Prostate gland (tissue), 2 donors: ENCODE data around the gene SERPINA7. TPM values are rescaled to one million over a fixed set of nuclear protein-coding genes. Genes with fewer than 3 reads are reported as not detected.

Experiments used
- DNase-seq: peaks from one replicate; pipeline ENCODE4 v3.0.0-alpha.2; 2019; ENCODE audit warnings: low spot score
- H3K27ac ChIP-seq, 2 donors: fragments of 200-600 bp; sonication (generic); 2 replicates each; pipeline ENCODE4 v1.5.1; 2017 to 2019
- H3K27me3 ChIP-seq: fragments of 200-600 bp; sonication (generic); replicated peaks from 2 replicates; pipeline ENCODE4 v1.5.1; 2019; ENCODE audit not compliant: insufficient read depth
- H3K36me3 ChIP-seq, 2 donors: fragments of 200-600 bp; sonication (generic); 1 replicate in 1 of 2; 2 replicates in 1 of 2; pipeline versions ENCODE4 v1.5.1 to v1.8.1; 2017 to 2019
- H3K4me1 ChIP-seq: fragments of 200-600 bp; sonication (generic); replicated peaks from 2 replicates; pipeline ENCODE4 v1.5.1; 2019
- H3K4me3 ChIP-seq, 2 donors: fragments of 200-600 bp; sonication (generic); 2 replicates each; pipeline ENCODE4 v1.5.1; 2017 to 2019
- H3K9me3 ChIP-seq: fragments of 200-600 bp; sonication (generic); 2 replicates; pipeline ENCODE4 v1.5.1; 2017
- POLR2A ChIP-seq: fragments of 450-650 bp; IDR thresholded peaks from one replicate; pipeline ENCODE4 v1.6.1; 2016; ENCODE audit warnings: antibody characterized with exemption, mild to moderate bottlenecking
- POLR2AphosphoS5 ChIP-seq: sonication (generic); formaldehyde crosslinking; IDR thresholded peaks from one replicate; pipeline ENCODE4 v1.6.1; 2017; ENCODE audit warnings: antibody characterized with exemption
- WGBS: methylation state at CpG from one replicate; pipeline ENCODE4 v1.1.5; 2018; 5-methylcytosine and 5-hydroxymethylcytosine counted together
- intact Hi-C: fragments of 100-400 bp; cut with DNase I; formaldehyde crosslinking; loops from one replicate; pipeline ENCODE4 v1.14.2; 2022
- total RNA-seq, 2 donors: library from RNA; depleted of rRNA; stranded (reverse); fragments of >200 nt; gene quantifications; one replicate each; pipeline ENCODE4 v1.1.0, GENCODE V29; 2016
- TF ChIP-seq, protein P1 (sequence below), 4 experiments: fragments of 200-600 bp in 2 of 4; fragments of 450-650 bp in 2 of 4; sonication (generic) in 2 of 4; IDR thresholded peaks; 1 replicate in 3 of 4; 2 replicates in 1 of 4; pipeline ENCODE4 v1.5.1; 2016 to 2019; ENCODE audit warnings: antibody characterized with exemption in 4 of 4, mild to moderate bottlenecking in 2 of 4, moderate library complexity in 2 of 4

Gene SERPINA7, protein sequence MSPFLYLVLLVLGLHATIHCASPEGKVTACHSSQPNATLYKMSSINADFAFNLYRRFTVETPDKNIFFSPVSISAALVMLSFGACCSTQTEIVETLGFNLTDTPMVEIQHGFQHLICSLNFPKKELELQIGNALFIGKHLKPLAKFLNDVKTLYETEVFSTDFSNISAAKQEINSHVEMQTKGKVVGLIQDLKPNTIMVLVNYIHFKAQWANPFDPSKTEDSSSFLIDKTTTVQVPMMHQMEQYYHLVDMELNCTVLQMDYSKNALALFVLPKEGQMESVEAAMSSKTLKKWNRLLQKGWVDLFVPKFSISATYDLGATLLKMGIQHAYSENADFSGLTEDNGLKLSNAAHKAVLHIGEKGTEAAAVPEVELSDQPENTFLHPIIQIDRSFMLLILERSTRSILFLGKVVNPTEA
- total RNA-seq: not detected

DNA sequence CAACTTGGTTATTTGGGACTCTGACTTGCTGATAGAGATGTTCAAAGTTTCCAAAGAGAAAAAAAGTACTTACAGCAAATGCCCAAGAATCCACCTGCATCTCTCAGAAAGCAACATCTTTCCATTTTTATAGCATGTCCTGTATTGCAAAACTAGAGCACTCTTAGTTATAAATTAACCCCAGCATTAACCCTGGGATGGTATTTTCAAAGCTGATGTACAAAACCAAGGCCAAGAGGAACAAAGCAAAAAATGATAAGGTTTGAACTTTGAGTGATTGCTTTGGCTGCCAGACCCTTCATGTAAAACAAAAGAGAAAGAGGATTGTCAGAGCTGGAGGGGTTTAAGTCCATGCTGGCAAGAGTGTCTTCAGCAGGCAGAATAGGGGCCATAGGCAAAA, at the start of gene SERPINA7:
TSS of gene SERPINA7 (minus strand) at position 103 of the 400 bp plus-strand sequence. CDS start 1,669 bp downstream, outside the sequence.
- Histone ChIP-seq H3K27me3 (no peaks in the 10 kb centered on the region), H3K27ac (no peak within 1 kb of the TSS), H3K9me3 (no peaks in the 10 kb centered on the region), H3K4me3 (no peak within 1 kb of the TSS), H3K36me3 (no peaks in the 10 kb centered on the region), H3K4me1 (no peaks in the 10 kb centered on the region)
- TF ChIP-seq POLR2AphosphoS5: no peak
- TF ChIP-seq, protein P1, sequence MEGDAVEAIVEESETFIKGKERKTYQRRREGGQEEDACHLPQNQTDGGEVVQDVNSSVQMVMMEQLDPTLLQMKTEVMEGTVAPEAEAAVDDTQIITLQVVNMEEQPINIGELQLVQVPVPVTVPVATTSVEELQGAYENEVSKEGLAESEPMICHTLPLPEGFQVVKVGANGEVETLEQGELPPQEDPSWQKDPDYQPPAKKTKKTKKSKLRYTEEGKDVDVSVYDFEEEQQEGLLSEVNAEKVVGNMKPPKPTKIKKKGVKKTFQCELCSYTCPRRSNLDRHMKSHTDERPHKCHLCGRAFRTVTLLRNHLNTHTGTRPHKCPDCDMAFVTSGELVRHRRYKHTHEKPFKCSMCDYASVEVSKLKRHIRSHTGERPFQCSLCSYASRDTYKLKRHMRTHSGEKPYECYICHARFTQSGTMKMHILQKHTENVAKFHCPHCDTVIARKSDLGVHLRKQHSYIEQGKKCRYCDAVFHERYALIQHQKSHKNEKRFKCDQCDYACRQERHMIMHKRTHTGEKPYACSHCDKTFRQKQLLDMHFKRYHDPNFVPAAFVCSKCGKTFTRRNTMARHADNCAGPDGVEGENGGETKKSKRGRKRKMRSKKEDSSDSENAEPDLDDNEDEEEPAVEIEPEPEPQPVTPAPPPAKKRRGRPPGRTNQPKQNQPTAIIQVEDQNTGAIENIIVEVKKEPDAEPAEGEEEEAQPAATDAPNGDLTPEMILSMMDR (IDR thresholded peaks at IDR 0.05): no peak
- TF ChIP-seq POLR2A: no peak
- DNase-seq: no peak
- intact Hi-C loops: no loop called here

DNA sequence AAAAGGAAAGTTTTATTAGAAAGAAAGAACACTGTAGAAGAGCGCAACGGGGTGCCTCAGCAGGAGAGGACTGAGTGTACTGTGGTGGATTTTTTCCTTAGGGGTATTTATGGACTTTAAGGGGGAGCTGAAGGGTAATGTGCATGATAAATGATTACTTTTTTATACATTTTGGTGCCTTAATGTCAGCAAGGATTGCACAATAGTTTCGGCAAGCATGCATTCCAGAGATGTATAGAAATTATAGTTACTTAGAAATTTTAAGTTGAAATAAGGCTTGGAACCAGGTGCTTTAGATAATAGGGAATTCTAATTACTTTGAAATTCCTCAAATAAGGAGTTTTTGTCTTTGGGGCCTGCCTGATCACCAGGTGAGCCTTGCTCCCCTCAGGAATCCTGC, 30.5 kb upstream of the SERPINA7 start:
- no peak overlapping the region for H3K27ac ChIP-seq
- H3K4me1 ChIP-seq: no peaks in the 10 kb centered on the region
- DNase-seq: no peak
- H3K27me3 ChIP-seq: no peaks in the 10 kb centered on the region
- intact Hi-C loops: no loop called here
- no peak overlapping the region for H3K4me3 ChIP-seq
- no peak for TF ChIP-seq POLR2A
- TF ChIP-seq, protein P1 (IDR thresholded peaks at IDR 0.05): no peak
- TF ChIP-seq POLR2AphosphoS5: no peak
- no peaks in the 10 kb centered on the region for H3K9me3 ChIP-seq
- H3K36me3 ChIP-seq: no peaks in the 10 kb centered on the region
- 87% methylated on average over 3 of the region's 3 CpGs for WGBS

DNA sequence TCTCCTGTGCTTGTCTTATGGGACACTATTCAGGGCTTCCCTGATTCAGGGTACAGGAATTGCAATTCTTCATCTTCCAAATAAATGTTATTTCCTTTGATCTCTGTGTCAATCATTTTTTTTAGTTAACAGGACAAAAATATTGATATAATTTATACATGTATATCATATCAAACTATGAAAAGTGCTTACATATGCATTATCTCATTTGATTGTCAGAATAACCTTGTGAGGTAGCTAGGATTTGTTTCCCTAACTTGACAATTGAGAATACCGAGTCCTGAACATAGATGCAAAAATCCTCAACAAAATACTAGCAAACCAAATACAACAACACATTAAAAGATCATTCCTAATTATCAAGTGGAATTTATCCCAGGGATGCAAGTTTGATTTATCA, 11.5 kb upstream of the SERPINA7 start:
- DNase-seq: no peak
- TF ChIP-seq, protein P1 (IDR thresholded peaks at IDR 0.05): no peak
- TF ChIP-seq POLR2AphosphoS5: no peak
- no peak for TF ChIP-seq POLR2A
- Histone ChIP-seq H3K27ac (no peak overlapping the region), H3K27me3 (no peaks in the 10 kb centered on the region), H3K36me3 (no peaks in the 10 kb centered on the region), H3K9me3 (no peaks in the 10 kb centered on the region), H3K4me3 (no peak overlapping the region), H3K4me1 (no peaks in the 10 kb centered on the region)
- WGBS: 96% methylated on average over 1 of the region's 1 CpG
- intact Hi-C loops: no loop called here

DNA sequence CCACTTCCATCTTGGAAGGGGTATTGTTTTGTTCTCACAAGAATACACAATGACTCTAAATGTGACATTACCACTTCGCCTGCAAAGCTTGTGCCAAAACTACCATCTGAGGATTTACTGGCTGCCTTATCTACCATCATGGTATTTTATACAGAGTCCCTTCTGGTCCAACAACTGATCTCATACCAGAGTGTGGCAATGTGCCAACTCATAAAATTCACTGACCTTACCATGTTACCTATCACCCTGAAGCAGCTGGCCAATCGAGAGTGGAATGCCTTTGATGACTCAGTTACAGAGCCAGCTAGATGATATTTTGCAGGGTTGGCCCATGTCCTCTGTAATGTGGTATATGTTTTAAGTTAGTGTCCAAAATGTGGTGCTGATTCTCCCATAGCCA, 3.8 kb upstream of the SERPINA7 start:
- Histone ChIP-seq H3K4me3 (no peak overlapping the region), H3K4me1 (no peaks in the 10 kb centered on the region), H3K36me3 (no peaks in the 10 kb centered on the region), H3K9me3 (no peaks in the 10 kb centered on the region), H3K27me3 (no peaks in the 10 kb centered on the region), H3K27ac (no peak overlapping the region)
- DNase-seq: peak; percentile 58
- 27% methylated on average over 2 of the region's 2 CpGs for WGBS
- intact Hi-C loops: no loop called here
- TF ChIP-seq, protein P1 (IDR thresholded peaks at IDR 0.05): no peak
- TF ChIP-seq POLR2AphosphoS5 (peak; percentile 66), POLR2A (no peak)

DNA sequence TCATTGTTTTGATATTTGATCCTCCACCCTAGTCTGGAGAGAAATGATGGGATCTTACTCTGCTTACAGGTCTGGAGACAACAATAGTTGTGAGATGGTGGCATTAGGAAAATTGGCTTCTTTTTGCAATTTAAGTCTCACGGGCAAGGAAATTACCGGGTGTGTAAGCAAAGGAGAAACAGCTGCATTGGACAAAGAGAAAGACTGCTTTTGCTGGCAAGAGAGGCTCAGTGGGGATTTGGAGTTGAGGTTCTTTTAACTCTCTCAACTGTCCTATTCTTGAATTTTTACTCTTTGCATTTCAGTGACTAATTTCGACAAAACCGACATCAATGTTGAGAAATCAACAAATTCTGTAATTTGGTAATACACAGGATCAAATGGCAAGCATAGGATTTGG, 2.3 kb upstream of the SERPINA7 start:
- WGBS: 68% methylated on average over 4 of the region's 4 CpGs
- DNase-seq: no peak
- Histone ChIP-seq H3K36me3 (no peaks in the 10 kb centered on the region), H3K27ac (no peak overlapping the region), H3K9me3 (no peaks in the 10 kb centered on the region), H3K27me3 (no peaks in the 10 kb centered on the region), H3K4me1 (no peaks in the 10 kb centered on the region), H3K4me3 (no peak overlapping the region)
- TF ChIP-seq, protein P1 (IDR thresholded peaks at IDR 0.05): no peak
- TF ChIP-seq POLR2A: no peak
- no peak for TF ChIP-seq POLR2AphosphoS5
- intact Hi-C loops: no loop called here
